GM12892 (cell line): ENCODE data around the gene MAP3K10.

Experiments
- POLR2A ChIP-seq: IDR thresholded peaks from 2 replicates; pipeline ENCODE4 v1.6.1; 2011; ENCODE audit warnings: low read depth, low read length, control low read depth
- POLR2AphosphoS5 ChIP-seq: IDR thresholded peaks from 2 replicates; pipeline ENCODE4 v1.6.1; 2011; ENCODE audit warnings: low read depth, low read length, control low read depth
- TAF1 ChIP-seq: IDR thresholded peaks from 2 replicates; pipeline ENCODE4 v1.6.1; 2011; ENCODE audit warnings: low read depth, mild to moderate bottlenecking, control low read depth, low read length, borderline replicate concordance

GRCh38 chr19:40191836-40192646 is 815 bp downstream of the MAP3K10 start:
- TF ChIP-seq POLR2A (no peak), POLR2AphosphoS5 (no peak), TAF1 (no peak)
